Endothelial cell of umbilical vein (primary cell): Measurements from ENCODE around the gene DKKL1. TPM values are rescaled to one million over a fixed set of nuclear protein-coding genes. Genes with fewer than 3 reads are reported as not detected.

Experiments used
- BruUV-seq: library from RNA; stranded (reverse); fragments of 400-500 nt; replicated peaks from 2 replicates; lab custom pipeline; 2021; lab: Mats Ljungman, UMichigan
- CTCF ChIA-PET: fragments of 300-600, 350-600 bp; sonication (Branson Sonifier 250); formaldehyde crosslinking; loops from one replicate; lab custom pipeline; 2021; ENCODE audit warnings: antibody characterized with exemption, inconsistent platforms; lab: Charles Lee
- POLR2A ChIA-PET: fragments of 300-600, 350-600 bp; sonication (Branson Sonifier 250); formaldehyde crosslinking; loops from one replicate; lab custom pipeline; 2021; ENCODE audit warnings: antibody characterized with exemption, inconsistent platforms; lab: Charles Lee
- DNase-seq: peaks from one replicate; pipeline ENCODE4 v3.0.0-alpha.2; 2011; ENCODE audit warnings: low read depth, low spot score
- FAIRE-seq: peaks from 2 replicates; lab custom pipeline; 2011; peaks lifted over from hg19 to GRCh38; lab: Jason Lieb, UNC
- H2AFZ ChIP-seq: 2 replicates; pipeline ENCODE4 v1.6.0; 2012; ENCODE audit warnings: low read depth, low read length, control low read depth, inconsistent platforms
- H3K27ac ChIP-seq: 2 replicates; pipeline ENCODE4 v1.5.1; 2011; ENCODE audit warnings: low read depth, mild to moderate bottlenecking, control low read depth, low read length, moderate library complexity; ENCODE audit not compliant: insufficient read depth
- H3K27me3 ChIP-seq, 2 experiments: 2 replicates each; pipeline versions ENCODE4 v1.6.0 to v1.6.1; 2011; ENCODE audit warnings: low read length in 2 of 2, mixed read lengths in 1 of 2; ENCODE audit not compliant: control insufficient read depth in 2 of 2, insufficient read depth in 2 of 2
- H3K36me3 ChIP-seq, 2 experiments: 2 replicates in 1 of 2; 3 replicates in 1 of 2; pipeline ENCODE4 v1.5.1; 2011; ENCODE audit warnings: low read length in 2 of 2, mild to moderate bottlenecking in 1 of 2, moderate library complexity in 1 of 2; ENCODE audit not compliant: control insufficient read depth in 2 of 2, insufficient read depth in 2 of 2; ENCODE audit errors: extremely low read depth in 1 of 2
- H3K4me1 ChIP-seq: 3 replicates; pipeline ENCODE4 v1.5.1; 2011; ENCODE audit warnings: mild to moderate bottlenecking, low read length; ENCODE audit not compliant: control insufficient read depth, insufficient read depth; ENCODE audit errors: extremely low read depth
- H3K4me2 ChIP-seq: 2 replicates; pipeline ENCODE4 v1.6.1; 2011; ENCODE audit warnings: low read length, control low read depth, mixed read lengths; ENCODE audit not compliant: insufficient read depth
- H3K4me3 ChIP-seq, 3 experiments: fragments of 200-600 bp in 1 of 3; sonication (generic), shearing (Covaris generic) in 1 of 3; replicated peaks in 1 of 3; 2 replicates each; pipeline ENCODE4 v1.5.1; 2011 to 2016; ENCODE audit warnings: control low read depth in 3 of 3, low read length in 3 of 3, mild to moderate bottlenecking in 2 of 3, inconsistent platforms in 1 of 3, low read depth in 1 of 3, moderate library complexity in 1 of 3; ENCODE audit not compliant: insufficient read depth in 1 of 3
- H3K79me2 ChIP-seq: 2 replicates; pipeline ENCODE4 v1.6.0; 2012; ENCODE audit warnings: low read length, inconsistent platforms; ENCODE audit not compliant: control insufficient read depth, insufficient read depth
- H3K9ac ChIP-seq: replicated peaks from 2 replicates; pipeline ENCODE3; 2011; ENCODE audit warnings: low read length, control low read depth; ENCODE audit not compliant: insufficient read depth; ENCODE audit errors: extremely low read depth
- H3K9me1 ChIP-seq: replicated peaks from 3 replicates; pipeline ENCODE4 v1.6.0; 2011; ENCODE audit warnings: mild to moderate bottlenecking, low read length; ENCODE audit not compliant: control insufficient read depth, insufficient read depth; ENCODE audit errors: extremely low read depth
- H3K9me3 ChIP-seq: replicated peaks from 2 replicates; pipeline ENCODE4 v1.5.1; 2012; ENCODE audit warnings: low read length, inconsistent platforms; ENCODE audit not compliant: control insufficient read depth, insufficient read depth
- H4K20me1 ChIP-seq: replicated peaks from 2 replicates; pipeline ENCODE3; 2011; ENCODE audit warnings: mild to moderate bottlenecking, low read length; ENCODE audit not compliant: control insufficient read depth, insufficient read depth; ENCODE audit errors: extremely low read depth
- CTCF ChIP-seq, 2 donors: IDR thresholded peaks; 1 replicate in 1 of 2; 2 replicates in 1 of 2; pipeline ENCODE4 v1.5.1; 2011; ENCODE audit warnings: low read length in 2 of 2, mild to moderate bottlenecking in 2 of 2, moderate library complexity in 2 of 2, control low read depth in 1 of 2, inconsistent platforms in 1 of 2, low read depth in 1 of 2; ENCODE audit not compliant: insufficient read depth in 1 of 2; ENCODE audit errors: extremely low read depth in 1 of 2
- EZH2 ChIP-seq: IDR thresholded peaks from 2 replicates; pipeline ENCODE4 v1.6.1; 2012; ENCODE audit warnings: borderline replicate concordance, low read depth, mild to moderate bottlenecking, moderate library complexity, low read length, inconsistent platforms; ENCODE audit not compliant: severe bottlenecking
- FOS ChIP-seq: IDR thresholded peaks from 2 replicates; pipeline ENCODE4 v1.6.1; 2011; ENCODE audit warnings: mild to moderate bottlenecking, low read length, moderate library complexity, borderline replicate concordance; ENCODE audit not compliant: insufficient read depth
- GATA2 ChIP-seq: IDR thresholded peaks from 2 replicates; pipeline ENCODE4 v1.7.0; 2011; ENCODE audit warnings: low read depth, mild to moderate bottlenecking, moderate library complexity, mixed read lengths, low read length; ENCODE audit not compliant: insufficient read length, insufficient read depth
- JUN ChIP-seq: IDR thresholded peaks from 2 replicates; pipeline ENCODE4 v1.6.1; 2011; ENCODE audit warnings: borderline replicate concordance, low read depth; ENCODE audit not compliant: insufficient read length, insufficient read depth
- MYC ChIP-seq: IDR thresholded peaks from one replicate; pipeline ENCODE4 v1.6.1; 2011; ENCODE audit warnings: mild to moderate bottlenecking, low read depth, low read length
- POLR2A ChIP-seq: IDR thresholded peaks from 2 replicates; pipeline ENCODE4 v1.6.1; 2012; ENCODE audit warnings: low read depth, mild to moderate bottlenecking, control low read depth, low read length
- POLR2AphosphoS5 ChIP-seq: IDR thresholded peaks from 2 replicates; pipeline ENCODE4 v1.6.1; 2012; ENCODE audit warnings: low read depth, mild to moderate bottlenecking, control low read depth, low read length, moderate library complexity; ENCODE audit not compliant: insufficient read depth
- dilution Hi-C: fragments of 300-500 bp; cut with MboI; formaldehyde crosslinking; loops from one replicate; pipeline ENCODE4 v1.15.0; 2019; ENCODE audit warnings: low sequenced_read_pairs; ENCODE audit not compliant: extremely low pct_ligation_motif_present
- intact Hi-C: fragments of 100-400 bp; cut with micrococcal nuclease; formaldehyde crosslinking; loops from one replicate; pipeline ENCODE4 v1.10.0; 2022
- polyA plus RNA-seq, 4 experiments: library from polyadenylated mRNA; depleted of rRNA in 3 of 4; stranded (reverse) in 3 of 4; unstranded in 1 of 4; fragments of >200 nt; gene quantifications; 2 replicates each; pipeline versions ENCODE4 v1.2.1 to v1.2.3, GENCODE V29; 2011 to 2012; ENCODE audit warnings: missing spikeins in 1 of 4
- total RNA-seq: library from RNA; stranded (reverse); gene quantifications from 2 replicates; pipeline ENCODE4 v1.2.3, GENCODE V29; 2021
- TF ChIP-seq, protein P1 (sequence below): IDR thresholded peaks from 2 replicates; pipeline ENCODE4 v1.6.1; 2011; ENCODE audit not compliant: insufficient read depth, insufficient read length

Gene DKKL1
- total and polyA plus RNA-seq, 2 donors (not counting 3 experiments of a cell fraction or from before 2014, with no cell fraction given): 0.21 TPM; not detected in 1

- BruUV-seq: no TSS peak
- Histone ChIP-seq H3K4me1 (peaks cover 13% of the 10 kb centered on the region), H4K20me1 (no peaks in the 10 kb centered on the region), H3K4me2 (peak overlapping the region; percentile 40), H2AFZ (peak overlapping the region; percentile 75), H3K27me3 (no peaks in the 10 kb centered on the region), H3K9me1 (no peaks in the 10 kb centered on the region), H3K79me2 (peaks cover 31% of the 10 kb centered on the region), H3K36me3 (peaks cover 1 to 2% of the 10 kb centered on the region in 2 experiments), H3K9ac (no peak overlapping the region), H3K9me3 (no peaks in the 10 kb centered on the region), H3K4me3 (peak overlapping the region in 1 of 3 experiments; percentile 10), H3K27ac (no peak overlapping the region)
- FAIRE-seq (no peak), DNase-seq (no peak)
- POLR2A ChIA-PET: no interaction called here
- dilution Hi-C loops (no loop called here), intact Hi-C loops (no loop called here)
- no peak for TF ChIP-seq POLR2A
- no peak for TF ChIP-seq CTCF (IDR thresholded peaks at IDR 0.05; ENCODE audit: extremely low read depth in 1 of 2, insufficient read depth in 1 of 2, low read depth in 1 of 2, low read length in 2 of 2)
- TF ChIP-seq MYC: no peak
- no peak for TF ChIP-seq FOS
- no peak for TF ChIP-seq EZH2
- TF ChIP-seq, protein P1, sequence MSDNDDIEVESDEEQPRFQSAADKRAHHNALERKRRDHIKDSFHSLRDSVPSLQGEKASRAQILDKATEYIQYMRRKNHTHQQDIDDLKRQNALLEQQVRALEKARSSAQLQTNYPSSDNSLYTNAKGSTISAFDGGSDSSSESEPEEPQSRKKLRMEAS: no peak
- no peak for TF ChIP-seq JUN
- no peak for TF ChIP-seq GATA2
- TF ChIP-seq POLR2AphosphoS5: no peak
- CTCF ChIA-PET: no interaction called here
Observed at GRCh38 chr19:49364083-49364737, 533 bp downstream of the DKKL1 start.
